Left lung (tissue), 10 donors: ENCODE results near the gene POFUT1. TPM values are rescaled to one million over a fixed set of nuclear protein-coding genes. Genes with fewer than 3 reads are reported as not detected.

ENCODE experiments used
- ATAC-seq: fragments of 200-7000 bp; cut with Tn5 transposase; one replicate; pipeline ENCODE4 v1.9.1; 2020; ENCODE audit warnings: moderate library complexity
- DNase-seq, 4 donors: peaks; one replicate each; pipeline ENCODE4 v3.0.0-alpha.2; 2013 to 2020
- H3K27ac ChIP-seq, 2 donors: fragments of 200-600 bp; sonication (generic) in 1 of 2; one replicate each; pipeline versions ENCODE4 v1.5.0 to v1.8.0; 2020 to 2021
- H3K27me3 ChIP-seq, 2 donors: fragments of 200-600 bp; sonication (generic) in 1 of 2; one replicate each; pipeline versions ENCODE4 v1.5.0 to v1.8.0; 2020 to 2021
- H3K36me3 ChIP-seq, 2 donors: fragments of 200-600 bp; sonication (generic) in 1 of 2; one replicate each; pipeline versions ENCODE4 v1.5.0 to v1.8.0; 2020 to 2021
- H3K4me1 ChIP-seq, 2 donors: fragments of 200-600 bp; one replicate each; pipeline ENCODE4 v1.8.0; 2021
- H3K4me3 ChIP-seq, 2 donors: fragments of 200-600 bp; sonication (generic) in 1 of 2; one replicate each; pipeline versions ENCODE4 v1.5.0 to v1.8.0; 2020 to 2021; ENCODE audit warnings: mild to moderate bottlenecking in 1 of 2
- H3K9me3 ChIP-seq, 2 donors: fragments of 200-600 bp; sonication (generic) in 1 of 2; one replicate each; pipeline versions ENCODE4 v1.5.0 to v1.8.0; 2020 to 2021
- intact Hi-C, 2 donors: fragments of 100-400 bp; cut with DNase I; formaldehyde crosslinking; loops; one replicate each; pipeline versions ENCODE4 v1.11.2 to v1.14.2; 2022
- polyA plus RNA-seq, 6 donors: library from polyadenylated mRNA; unstranded; fragments of 120-200 nt; gene quantifications; one replicate each; pipeline ENCODE4 v1.2.1, GENCODE V29; 2013; ENCODE audit not compliant: insufficient read length in 6 of 6
- total RNA-seq, 2 donors: library from RNA; stranded (reverse); fragmentation: NEBNext Ultra II Directional; extraction: Animal tissue kit (Norgen Biotek cat#: 25700); gene quantifications; one replicate each; pipeline ENCODE4 v1.2.1, GENCODE V29; 2021
- TF ChIP-seq, protein P1 (sequence below), 2 donors: fragments of 200-600 bp; sonication (generic) in 1 of 2; IDR thresholded peaks; one replicate each; pipeline versions ENCODE4 v1.5.0 to v1.8.0; 2021; ENCODE audit warnings: antibody characterized with exemption in 2 of 2
- donor health status: DM: no; HTN: yes; CAD: no.
- donor health status: DM: no; HTN: no; CAD: no.

POFUT1 gene
- total and polyA plus RNA-seq, 8 donors = 29.2 to 42.2 (median 36.6) TPM

- ATAC-seq = no peak
- Histone ChIP-seq H3K9me3 (no peaks in the 10 kb centered on the region), H3K27ac (no peak overlapping the region), H3K4me1 (peaks cover 4 to 6% of the 10 kb centered on the region in 2 donors), H3K27me3 (no peaks in the 10 kb centered on the region), H3K4me3 (no peak overlapping the region), H3K36me3 (no peaks in the 10 kb centered on the region)
- intact Hi-C loops = no loop called here
- no peak for DNase-seq
- TF ChIP-seq, protein P1, sequence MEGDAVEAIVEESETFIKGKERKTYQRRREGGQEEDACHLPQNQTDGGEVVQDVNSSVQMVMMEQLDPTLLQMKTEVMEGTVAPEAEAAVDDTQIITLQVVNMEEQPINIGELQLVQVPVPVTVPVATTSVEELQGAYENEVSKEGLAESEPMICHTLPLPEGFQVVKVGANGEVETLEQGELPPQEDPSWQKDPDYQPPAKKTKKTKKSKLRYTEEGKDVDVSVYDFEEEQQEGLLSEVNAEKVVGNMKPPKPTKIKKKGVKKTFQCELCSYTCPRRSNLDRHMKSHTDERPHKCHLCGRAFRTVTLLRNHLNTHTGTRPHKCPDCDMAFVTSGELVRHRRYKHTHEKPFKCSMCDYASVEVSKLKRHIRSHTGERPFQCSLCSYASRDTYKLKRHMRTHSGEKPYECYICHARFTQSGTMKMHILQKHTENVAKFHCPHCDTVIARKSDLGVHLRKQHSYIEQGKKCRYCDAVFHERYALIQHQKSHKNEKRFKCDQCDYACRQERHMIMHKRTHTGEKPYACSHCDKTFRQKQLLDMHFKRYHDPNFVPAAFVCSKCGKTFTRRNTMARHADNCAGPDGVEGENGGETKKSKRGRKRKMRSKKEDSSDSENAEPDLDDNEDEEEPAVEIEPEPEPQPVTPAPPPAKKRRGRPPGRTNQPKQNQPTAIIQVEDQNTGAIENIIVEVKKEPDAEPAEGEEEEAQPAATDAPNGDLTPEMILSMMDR (IDR thresholded peaks at IDR 0.05) = no peak
Measured at GRCh38 chr20:32183947-32184635, 23.6 kb upstream of the POFUT1 start.

- ATAC-seq = no peak
- TF ChIP-seq, protein P1 (IDR thresholded peaks at IDR 0.05) = no peak
- peaks cover 9 to 16% of the 10 kb centered on the region in 2 donors for H3K4me1 ChIP-seq
- DNase-seq = no peak
- H3K9me3 ChIP-seq = no peaks in the 10 kb centered on the region
- no peak overlapping the region for H3K27ac ChIP-seq
- H3K36me3 ChIP-seq = no peaks in the 10 kb centered on the region
- intact Hi-C loops = no loop called here
- H3K27me3 ChIP-seq = no peaks in the 10 kb centered on the region
- H3K4me3 ChIP-seq = no peak overlapping the region
Measured at GRCh38 chr20:32184961-32185603, 22.6 kb upstream of the POFUT1 start.

GRCh38 chr20:32186506-32186905, 21.2 kb upstream of the POFUT1 start:
- TF ChIP-seq, protein P1 (IDR thresholded peaks at IDR 0.05) = no peak
- Histone ChIP-seq H3K27me3 (no peaks in the 10 kb centered on the region), H3K4me3 (no peak overlapping the region), H3K36me3 (peaks cover 0 to 2% of the 10 kb centered on the region in 2 donors), H3K27ac (no peak overlapping the region), H3K9me3 (no peaks in the 10 kb centered on the region), H3K4me1 (peaks cover 13 to 29% of the 10 kb centered on the region in 2 donors)
- intact Hi-C loops = no loop called here
- no peak for DNase-seq
- no peak for ATAC-seq

DNA sequence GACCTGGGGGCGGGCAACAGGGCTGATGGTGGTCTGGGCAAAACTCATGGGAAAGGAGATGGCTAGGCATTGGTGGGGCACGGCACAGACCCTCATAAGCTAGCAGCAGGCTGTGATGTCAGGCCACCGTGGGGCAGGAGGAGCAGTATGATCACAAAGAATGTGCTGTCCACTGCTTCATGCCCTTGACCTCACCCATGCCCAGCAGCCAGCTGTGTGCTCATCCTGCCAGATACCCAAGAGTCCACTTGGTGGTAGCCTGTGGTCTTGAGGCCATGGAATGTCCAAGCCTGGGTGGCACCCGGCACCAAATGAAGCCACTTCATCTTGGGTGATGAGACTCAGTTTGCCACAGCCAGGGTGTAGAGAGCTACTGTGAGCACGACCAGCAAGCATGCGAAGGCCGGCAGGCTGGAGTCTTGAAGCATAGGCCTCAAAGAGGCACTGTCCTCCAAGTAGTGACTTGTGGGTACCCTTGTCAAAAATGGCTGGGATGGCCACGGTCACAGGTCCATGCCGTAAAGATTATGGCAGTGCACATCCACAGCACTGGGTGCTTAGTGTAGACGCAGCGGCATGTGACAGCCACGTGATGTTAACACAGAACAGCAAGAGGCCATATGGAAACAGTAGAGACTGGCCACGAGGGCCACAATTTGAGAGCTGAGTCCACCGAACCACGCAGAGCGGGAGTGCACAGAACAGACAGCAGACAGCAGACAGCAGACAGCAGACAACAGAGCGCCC, 19.1 kb upstream of the POFUT1 start:
- no peak overlapping the region for H3K4me3 ChIP-seq
- TF ChIP-seq, protein P1 (IDR thresholded peaks at IDR 0.05) = no peak
- peaks cover 20 to 49% of the 10 kb centered on the region in 2 donors for H3K4me1 ChIP-seq
- intact Hi-C loops = no loop called here
- DNase-seq (no peak), ATAC-seq (no peak)
- H3K27me3 ChIP-seq = no peaks in the 10 kb centered on the region
- H3K36me3 ChIP-seq = peaks cover 0 to 19% of the 10 kb centered on the region in 2 donors
- no peak overlapping the region for H3K27ac ChIP-seq
- H3K9me3 ChIP-seq = no peaks in the 10 kb centered on the region

- ATAC-seq = no peak
- no peak for DNase-seq
- peaks cover 20 to 52% of the 10 kb centered on the region in 2 donors for H3K4me1 ChIP-seq
- intact Hi-C loops = no loop called here
- peaks cover 0 to 24% of the 10 kb centered on the region in 2 donors for H3K36me3 ChIP-seq
- H3K4me3 ChIP-seq = peak overlapping the region in 1 of 2 donors; percentile 54
- no peaks in the 10 kb centered on the region for H3K9me3 ChIP-seq
- H3K27ac ChIP-seq = peak overlapping the region in 1 of 2 donors; percentile 75
- no peaks in the 10 kb centered on the region for H3K27me3 ChIP-seq
- TF ChIP-seq, protein P1 (IDR thresholded peaks at IDR 0.05) = no peak
Measured at GRCh38 chr20:32189123-32189410, 18.6 kb upstream of the POFUT1 start.
